Measurements from ENCODE around the gene PYHIN1.
A peak's percentile ranks its signal among the peaks of the same experiment; 100 is the strongest.
"Not testable (repeated sequence)": the region's sequence is repeated elsewhere in the genome, so short reads cannot be mapped to it uniquely, and the experiment has no call there.

Gene PYHIN1

GRCh38 chr1:159000625-159001024 lies 69.3 kb downstream of the PYHIN1 start:
- H3K4me3 ChIP-seq (ENCODE audit: low read depth, low read length) = no peak overlapping the region
- TF ChIP-seq, protein P1, sequence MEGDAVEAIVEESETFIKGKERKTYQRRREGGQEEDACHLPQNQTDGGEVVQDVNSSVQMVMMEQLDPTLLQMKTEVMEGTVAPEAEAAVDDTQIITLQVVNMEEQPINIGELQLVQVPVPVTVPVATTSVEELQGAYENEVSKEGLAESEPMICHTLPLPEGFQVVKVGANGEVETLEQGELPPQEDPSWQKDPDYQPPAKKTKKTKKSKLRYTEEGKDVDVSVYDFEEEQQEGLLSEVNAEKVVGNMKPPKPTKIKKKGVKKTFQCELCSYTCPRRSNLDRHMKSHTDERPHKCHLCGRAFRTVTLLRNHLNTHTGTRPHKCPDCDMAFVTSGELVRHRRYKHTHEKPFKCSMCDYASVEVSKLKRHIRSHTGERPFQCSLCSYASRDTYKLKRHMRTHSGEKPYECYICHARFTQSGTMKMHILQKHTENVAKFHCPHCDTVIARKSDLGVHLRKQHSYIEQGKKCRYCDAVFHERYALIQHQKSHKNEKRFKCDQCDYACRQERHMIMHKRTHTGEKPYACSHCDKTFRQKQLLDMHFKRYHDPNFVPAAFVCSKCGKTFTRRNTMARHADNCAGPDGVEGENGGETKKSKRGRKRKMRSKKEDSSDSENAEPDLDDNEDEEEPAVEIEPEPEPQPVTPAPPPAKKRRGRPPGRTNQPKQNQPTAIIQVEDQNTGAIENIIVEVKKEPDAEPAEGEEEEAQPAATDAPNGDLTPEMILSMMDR (IDR thresholded peaks at IDR 0.05; ENCODE audit: borderline replicate concordance, insufficient read depth, low read depth, low read length) = no peak

GRCh38 chr1:159005161-159005560 lies 73.8 kb downstream of the PYHIN1 start:
- TF ChIP-seq, protein P1 (IDR thresholded peaks at IDR 0.05; ENCODE audit: borderline replicate concordance, insufficient read depth, low read depth, low read length) = no peak
- H3K4me3 ChIP-seq (ENCODE audit: low read depth, low read length) = no peak overlapping the region

- TF ChIP-seq, protein P1 (IDR thresholded peaks at IDR 0.05; ENCODE audit: borderline replicate concordance, insufficient read depth, low read depth, low read length) = no peak
These were observed 74.3 kb downstream of the PYHIN1 start for GRCh38 chr1:159005676-159006075.

DNA sequence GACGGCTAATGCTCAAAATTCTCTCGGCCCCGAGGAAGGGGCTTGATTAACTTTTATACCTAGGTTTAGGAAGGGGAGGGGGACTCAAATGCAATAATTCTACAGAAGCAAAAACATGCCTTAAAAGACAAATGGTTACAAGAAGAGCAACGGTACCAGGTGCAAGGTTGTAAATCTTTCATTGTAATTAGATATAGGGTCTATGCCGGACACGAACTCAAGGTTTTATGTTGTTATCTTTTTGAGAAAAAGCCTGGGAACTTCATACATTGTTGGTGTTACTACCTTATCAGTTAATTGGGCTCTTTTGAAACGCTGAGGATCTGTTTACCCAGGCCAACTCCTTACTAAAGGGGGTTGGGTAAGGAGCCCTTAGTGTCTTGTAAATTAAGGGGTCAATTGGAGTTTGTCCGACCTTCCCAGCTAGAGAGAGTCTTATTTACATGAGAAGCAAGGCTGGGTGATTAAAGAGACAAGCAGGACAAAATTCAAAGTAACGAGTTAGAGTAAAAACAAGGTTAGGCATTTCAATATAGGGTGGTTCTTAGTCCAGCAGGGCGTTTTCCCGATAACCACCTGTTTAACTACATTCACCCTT lies 75.0 kb downstream of the PYHIN1 start:
- not testable (repeated sequence) for H3K4me3 ChIP-seq (ENCODE audit: low read depth, low read length)

More at GRCh38 chr1:159005676-159006075, 74.3 kb downstream of the PYHIN1 start:
- H3K4me3 ChIP-seq (ENCODE audit: low read depth, low read length) = no peak overlapping the region

DNA sequence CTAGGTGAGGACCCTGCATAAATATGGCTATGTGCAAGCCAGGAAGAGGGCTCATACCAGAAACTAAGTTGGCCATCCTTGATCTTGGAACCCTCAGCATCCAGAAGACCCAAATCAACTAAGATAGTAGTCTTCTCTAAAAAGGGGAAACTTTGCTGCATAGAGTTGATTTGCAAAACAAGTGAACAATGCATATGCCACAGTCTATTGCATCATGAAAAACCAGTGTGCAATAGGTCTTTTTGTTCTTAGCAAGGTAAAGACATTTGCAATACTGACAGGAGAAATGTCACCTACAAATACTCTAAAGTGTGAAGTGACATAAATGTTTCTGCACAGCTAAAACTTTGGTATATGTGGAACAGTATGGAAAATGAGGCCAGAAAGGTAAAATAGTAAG lies 76.4 kb downstream of the PYHIN1 start:
- no peak overlapping the region for H3K4me3 ChIP-seq (ENCODE audit: low read depth, low read length)
- TF ChIP-seq, protein P1 (IDR thresholded peaks at IDR 0.05; ENCODE audit: borderline replicate concordance, insufficient read depth, low read depth, low read length) = no peak

- TF ChIP-seq, protein P1 (IDR thresholded peaks at IDR 0.05; ENCODE audit: borderline replicate concordance, insufficient read depth, low read depth, low read length) = no peak
- peak overlapping the region; percentile 57 for H3K4me3 ChIP-seq (ENCODE audit: low read depth, low read length)
These were observed 77.4 kb downstream of the PYHIN1 start for GRCh38 chr1:159008744-159009188.

DNA sequence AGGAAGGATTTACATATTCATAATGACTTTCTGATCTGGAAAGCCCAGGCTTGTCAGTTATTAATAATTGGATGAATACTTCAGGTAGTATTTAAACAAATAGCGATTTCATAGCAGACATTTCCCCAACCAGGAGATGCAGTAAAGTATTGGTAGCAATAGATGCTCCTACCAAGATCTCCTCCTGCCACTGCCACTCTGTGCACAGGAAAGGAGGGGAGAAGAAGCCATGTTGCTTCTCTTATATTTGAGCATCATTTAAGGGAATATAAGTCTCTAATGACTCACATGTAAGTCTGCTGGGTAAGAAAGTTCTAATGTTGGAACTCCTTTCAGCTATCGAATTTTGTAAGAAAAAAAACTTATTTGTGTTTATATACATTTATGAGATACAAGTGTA lies 77.9 kb downstream of the PYHIN1 start:
- TF ChIP-seq, protein P1 (IDR thresholded peaks at IDR 0.05; ENCODE audit: borderline replicate concordance, insufficient read depth, low read depth, low read length) = no peak
- H3K4me3 ChIP-seq (ENCODE audit: low read depth, low read length) = peak overlapping the region; percentile 57
